HG03159 (cell line): ENCODE measurements around the gene PINK1.
"Not testable (repeated sequence)": the region's sequence is repeated elsewhere in the genome, so short reads cannot be mapped to it uniquely, and the experiment has no call there.

Source experiments
- ATAC-seq: cut with Tn5 transposase; IDR thresholded peaks from one replicate; pipeline ENCODE4 v1.9.1; 2021; ENCODE audit warnings: mild to moderate bottlenecking, moderate library complexity; ENCODE audit not compliant: unreplicated experiment

PINK1 gene

DNA sequence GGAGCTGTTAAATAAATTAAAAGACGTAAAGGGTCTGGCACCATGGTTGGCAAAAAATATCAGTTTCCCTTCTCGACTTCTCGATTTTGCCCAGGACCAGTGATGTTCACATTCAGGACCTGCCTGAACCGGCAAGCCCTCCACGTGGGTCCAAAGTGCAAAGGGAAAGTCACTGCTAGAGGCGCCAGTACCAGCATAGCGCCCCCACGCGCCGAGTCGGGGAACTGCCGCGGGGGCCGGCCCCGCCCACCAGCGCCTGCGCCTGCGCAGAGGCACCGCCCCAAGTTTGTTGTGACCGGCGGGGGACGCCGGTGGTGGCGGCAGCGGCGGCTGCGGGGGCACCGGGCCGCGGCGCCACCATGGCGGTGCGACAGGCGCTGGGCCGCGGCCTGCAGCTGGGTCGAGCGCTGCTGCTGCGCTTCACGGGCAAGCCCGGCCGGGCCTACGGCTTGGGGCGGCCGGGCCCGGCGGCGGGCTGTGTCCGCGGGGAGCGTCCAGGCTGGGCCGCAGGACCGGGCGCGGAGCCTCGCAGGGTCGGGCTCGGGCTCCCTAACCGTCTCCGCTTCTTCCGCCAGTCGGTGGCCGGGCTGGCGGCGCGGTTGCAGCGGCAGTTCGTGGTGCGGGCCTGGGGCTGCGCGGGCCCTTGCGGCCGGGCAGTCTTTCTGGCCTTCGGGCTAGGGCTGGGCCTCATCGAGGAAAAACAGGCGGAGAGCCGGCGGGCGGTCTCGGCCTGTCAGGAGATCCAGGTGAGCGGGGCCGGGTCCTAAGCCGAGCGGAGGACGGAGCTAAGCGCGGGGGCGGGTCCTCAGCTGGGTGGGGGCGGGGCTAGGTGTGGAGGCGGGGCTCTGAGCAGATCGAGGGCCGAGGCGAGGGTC lies at the start of gene PINK1:
PINK1 (plus strand) TSS at position 269 of the 875 bp plus-strand sequence; CDS start at position 360, 91 bp downstream.
- ATAC-seq: peak; percentile 51

DNA sequence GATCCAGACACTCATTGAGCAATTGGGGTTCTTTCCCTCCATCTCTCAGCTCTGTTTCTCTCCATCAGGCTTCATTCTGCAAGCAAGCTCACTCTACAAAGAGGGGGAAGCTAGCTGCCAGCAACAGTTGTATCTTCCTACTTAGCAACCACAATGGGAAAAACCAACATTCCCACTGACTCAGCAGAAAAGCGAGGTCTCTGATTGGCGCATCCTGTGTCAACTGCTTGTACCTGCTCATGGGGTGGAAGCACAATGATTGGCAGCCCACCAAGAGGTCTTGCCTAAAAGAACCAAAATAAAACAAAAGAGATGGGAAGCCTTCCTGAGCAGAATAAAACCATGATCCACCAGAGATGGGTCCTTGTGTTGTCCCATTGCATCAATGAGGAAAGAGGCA lies 48.4 kb upstream of the PINK1 start:
- ATAC-seq: no peak

DNA sequence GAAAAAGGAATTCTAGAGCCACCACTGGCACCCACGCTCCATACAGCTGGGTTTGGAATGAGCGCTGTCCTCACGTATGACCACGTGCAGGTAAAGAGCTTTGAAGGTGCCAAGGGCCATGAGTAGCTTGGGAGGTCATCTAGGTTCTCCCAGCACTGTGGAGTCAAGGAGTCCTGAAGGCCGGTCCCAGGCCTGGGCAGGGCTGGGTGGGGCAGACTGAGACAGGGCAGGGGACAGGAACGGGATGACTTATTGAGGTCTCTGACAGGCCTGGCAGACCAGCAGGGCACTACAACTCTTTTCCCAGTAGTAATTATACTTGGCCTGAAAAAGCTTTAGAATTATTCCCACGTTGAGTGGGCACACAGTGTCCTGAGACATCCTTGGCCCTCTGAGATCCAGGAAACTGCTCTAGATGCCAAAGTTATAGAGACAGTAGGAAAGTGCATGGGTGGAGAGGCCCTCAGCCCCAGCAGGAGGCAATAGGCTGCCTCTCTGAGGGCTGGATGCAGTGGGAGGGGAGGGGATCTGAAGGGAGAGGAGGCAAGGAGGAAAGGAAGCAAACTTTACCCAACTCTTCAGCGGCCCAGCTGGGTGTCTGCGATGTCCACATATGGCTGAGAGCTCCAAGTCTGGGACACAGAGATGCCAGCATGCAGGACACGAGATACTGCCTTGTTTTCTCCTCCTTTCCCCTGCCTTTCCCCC lies 46.2 kb upstream of the PINK1 start:
- ATAC-seq: no peak

DNA sequence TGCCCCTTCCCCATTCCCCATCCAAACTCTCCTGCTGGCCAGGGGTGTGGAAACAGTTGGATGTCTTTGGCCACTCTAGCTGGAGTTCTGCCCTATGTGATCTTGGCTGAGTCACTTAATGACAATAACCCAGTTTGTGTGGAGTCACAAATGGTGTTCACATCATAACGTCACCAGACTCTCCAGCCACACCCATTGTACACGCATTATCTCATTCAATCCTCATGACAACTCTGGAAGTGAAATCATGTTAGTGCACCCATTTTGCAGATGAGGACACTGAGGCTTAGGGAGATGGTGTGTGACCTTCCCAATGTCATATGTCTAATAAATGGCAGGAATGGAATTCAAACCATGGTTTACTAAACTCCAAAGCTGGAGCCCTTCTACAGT lies 45.6 kb upstream of the PINK1 start:
- ATAC-seq: no peak

DNA sequence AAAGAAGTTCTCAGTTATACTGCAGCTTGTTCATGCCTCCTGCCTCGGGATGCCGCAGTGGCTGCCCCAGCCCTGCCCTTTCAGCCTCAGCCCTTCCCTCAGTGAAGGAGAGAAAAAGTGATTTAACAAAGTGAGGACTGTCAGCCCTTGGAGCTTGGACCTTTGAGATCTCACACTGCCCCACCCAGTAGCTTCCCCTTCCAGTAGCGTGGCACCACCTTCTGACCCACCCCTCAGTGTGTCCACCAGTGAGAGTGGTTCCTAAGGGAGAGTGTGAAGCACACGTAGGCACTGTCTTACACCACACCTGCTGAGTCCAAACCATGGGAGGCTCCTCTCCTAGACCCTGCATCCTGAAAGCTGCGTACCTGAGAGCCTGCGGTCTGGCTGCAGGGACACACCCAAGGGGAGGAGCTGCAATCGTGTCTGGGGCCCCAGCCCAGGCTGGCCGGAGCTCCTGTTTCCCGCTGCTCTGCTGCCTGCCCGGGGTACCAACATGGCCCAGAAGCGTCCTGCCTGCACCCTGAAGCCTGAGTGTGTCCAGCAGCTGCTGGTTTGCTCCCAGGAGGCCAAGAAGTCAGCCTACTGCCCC lies 44.5 kb upstream of the PINK1 start, which contains the start of gene CDA:
CDA (plus strand) TSS at position 464 of the 592 bp plus-strand sequence; CDS start at position 497, 33 bp downstream.
- no peak for ATAC-seq

DNA sequence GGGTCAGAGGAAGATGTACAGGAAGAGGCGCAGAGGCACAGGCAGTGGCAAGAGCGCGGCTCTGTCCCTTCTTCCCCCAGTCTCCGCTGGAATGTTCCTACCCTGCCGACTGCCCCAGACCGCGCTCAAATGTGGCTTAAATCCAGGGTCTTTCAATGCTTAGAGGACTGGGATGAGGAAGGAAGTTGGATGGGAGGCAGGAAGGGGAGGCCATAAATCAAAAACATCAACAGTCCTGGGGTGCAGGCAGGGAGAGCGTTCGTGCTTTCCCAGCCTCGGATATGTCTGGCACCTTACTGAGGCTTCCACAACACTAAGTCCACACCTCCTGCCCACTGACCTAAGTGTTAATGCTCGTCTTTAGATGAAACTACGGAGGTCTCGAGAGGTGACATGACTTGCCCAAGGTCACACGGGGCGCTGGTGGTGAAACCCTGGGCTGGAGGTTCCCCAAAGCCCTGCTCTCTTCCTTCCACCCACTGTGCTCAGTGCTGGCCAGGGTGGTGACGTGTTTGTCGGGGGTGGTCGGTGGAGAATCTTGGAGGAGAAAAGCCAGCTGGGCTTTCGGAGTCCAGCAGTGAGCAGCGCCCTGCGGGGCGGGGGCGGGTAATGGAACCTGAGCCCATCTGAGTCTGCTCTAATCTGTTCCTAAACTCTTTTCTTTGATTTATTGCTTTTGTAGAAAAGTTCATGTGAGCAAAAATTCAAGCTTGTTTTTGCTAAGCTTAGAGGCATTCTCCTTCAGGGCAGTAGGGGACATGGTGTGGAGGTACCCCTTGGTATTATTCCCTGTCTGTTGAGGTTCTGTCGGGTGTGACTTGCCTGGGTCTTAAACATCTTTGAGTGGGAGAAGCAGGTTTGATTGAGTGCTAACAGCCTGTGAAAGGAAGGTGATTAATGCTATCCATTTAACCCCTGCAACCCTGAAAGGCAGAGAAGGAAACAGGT lies 43.7 kb upstream of the PINK1 start:
- ATAC-seq: no peak

DNA sequence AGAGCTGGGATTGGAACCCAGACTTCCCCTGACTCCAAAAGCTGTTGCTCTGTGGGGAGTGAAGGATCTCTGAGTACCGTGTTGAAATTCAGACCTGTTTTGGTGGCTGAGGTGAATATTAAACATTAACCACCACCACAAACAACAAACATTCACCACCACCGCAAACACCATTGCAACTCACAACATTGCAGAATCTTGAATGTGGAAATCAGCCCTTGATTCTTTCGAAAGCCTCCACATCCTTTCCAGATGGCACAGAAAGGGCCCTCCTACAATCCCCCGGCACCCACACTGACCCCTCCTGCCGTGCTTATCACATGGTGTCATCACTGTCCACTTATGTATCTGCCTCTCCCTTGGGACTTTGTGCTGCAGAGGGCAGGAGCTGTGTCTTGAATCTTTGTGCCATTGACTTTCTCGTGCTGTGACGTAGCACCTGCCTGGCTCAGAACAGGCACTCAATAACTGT lies 42.9 kb upstream of the PINK1 start:
- ATAC-seq: no peak

DNA sequence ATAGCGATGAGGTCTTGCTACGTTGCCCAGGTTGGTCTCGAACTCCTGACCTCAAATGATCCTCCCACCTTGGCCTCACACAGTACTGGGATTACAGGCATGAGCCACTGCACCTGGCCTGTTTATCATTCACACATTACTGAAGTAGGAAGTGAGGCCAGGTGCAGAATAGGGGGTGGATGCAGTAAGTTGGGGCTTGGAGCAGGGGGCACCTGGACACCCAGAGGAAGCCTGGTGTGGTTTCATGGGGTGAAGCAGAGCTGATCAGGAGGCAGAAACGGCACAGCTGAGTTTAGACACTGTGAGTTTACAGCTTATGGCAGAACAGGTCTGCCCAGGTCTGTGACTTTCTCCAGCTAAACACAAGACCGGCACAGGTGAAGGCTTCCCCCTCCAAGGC lies 39.5 kb upstream of the PINK1 start:
- ATAC-seq: no peak

DNA sequence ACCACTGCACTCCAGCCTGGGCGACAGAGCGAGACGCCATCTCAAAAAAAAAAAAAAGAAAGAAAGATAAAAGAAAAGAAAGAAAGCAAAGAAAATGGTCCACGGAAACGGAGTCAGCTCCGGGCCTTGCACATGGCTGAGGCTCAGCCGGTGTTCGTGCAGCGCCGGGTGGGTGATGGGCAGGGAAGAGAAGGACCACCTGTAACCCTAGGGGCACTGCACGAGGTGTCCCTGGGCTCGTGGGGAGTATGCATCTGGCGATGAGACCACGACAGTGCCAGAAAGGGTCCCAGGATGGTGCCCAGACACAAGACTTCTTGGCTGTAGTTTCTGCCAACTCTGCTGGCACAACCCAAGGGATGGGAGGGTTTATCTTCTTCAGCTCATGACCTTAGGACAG lies 38.5 kb upstream of the PINK1 start:
- ATAC-seq: no peak

DNA sequence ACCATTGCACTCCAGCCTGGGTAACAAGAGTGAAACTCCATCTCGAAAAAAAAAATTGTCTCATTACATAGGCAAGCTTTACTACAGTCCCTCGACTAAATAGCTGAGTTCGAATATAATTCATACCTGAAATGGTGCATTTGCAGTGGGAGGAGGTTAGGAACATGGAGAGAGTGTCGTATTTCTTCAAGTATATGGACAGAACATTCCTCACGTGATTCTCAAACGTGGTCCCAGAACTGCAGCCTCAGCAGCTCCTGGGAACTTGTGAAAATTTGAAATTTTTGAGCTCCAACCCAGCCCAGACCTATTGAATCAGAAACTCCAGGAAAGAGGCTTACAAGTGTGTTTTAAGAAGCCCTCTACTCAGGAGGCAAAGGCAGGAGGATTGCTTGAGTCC lies 37.2 kb upstream of the PINK1 start:
- ATAC-seq: no peak

DNA sequence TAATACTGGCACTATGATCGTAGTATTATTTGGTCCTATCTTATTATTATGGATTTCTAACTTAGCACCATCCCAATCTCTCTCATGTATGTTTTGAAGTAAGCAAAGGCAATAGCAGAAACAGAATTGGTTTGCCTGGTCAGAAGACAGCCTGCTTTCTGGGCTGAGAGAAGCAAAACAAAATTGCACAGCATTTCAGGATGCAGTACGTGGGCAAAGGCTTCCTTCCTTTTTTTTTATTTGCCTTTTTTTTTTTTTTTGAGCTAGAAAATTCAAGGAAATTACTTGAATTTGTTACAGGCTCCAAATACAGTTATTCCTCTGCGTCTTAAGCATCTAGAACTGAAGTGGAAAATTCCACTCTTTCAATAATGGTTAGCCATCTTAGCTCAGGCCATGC lies 35.6 kb upstream of the PINK1 start:
- no peak for ATAC-seq

DNA sequence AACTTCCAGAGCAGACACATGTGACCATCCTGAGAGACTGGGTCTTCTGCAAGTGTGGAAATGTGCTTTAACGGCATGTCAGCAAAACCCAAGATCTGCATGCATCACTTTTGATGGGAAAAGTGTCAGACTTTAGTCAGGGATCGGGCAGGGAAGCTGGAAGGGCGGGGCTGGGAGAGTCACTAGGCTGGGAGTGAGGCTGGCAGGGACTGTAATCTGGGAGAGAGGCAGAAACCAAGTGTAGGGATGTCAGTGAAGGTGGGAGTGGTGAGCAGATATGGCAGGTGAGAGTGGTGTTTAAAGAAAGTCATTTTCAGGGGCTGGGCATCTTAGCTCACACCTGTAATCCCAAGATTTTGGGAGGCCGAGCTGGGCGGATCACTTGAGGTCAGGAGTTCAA lies 33.1 kb upstream of the PINK1 start:
- no peak for ATAC-seq

DNA sequence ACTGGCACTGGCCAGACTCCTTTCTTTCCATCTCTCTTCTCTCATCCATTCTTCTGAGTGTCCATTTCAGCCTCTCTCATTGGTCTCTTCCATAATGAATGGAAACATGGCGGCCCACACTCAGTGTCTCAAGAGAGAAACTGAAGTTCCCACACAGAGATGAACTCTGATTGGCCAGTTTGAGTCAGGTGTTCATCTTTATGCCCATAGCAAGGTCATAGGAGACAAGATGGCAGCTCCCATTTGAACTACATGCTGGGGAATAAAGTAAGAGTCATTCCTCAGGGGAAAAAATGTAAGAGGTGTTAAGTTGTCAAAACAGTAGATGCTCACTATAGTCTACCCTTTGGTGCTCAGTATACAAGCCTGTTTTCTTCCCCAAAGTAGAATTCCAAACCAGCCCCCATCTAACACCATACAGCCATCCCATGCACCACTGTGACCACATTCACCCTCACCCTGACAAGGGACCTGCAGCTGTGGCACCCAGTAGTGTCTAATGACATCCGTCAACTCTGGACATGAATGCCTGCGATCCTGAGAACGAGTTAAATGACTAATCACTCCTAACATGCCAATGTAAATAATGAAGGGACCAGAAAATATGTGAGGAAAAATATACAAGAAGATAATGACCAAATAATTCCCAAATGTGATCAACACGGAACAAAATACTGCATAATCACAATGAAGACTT lies 32.0 kb upstream of the PINK1 start:
- ATAC-seq: no peak

DNA sequence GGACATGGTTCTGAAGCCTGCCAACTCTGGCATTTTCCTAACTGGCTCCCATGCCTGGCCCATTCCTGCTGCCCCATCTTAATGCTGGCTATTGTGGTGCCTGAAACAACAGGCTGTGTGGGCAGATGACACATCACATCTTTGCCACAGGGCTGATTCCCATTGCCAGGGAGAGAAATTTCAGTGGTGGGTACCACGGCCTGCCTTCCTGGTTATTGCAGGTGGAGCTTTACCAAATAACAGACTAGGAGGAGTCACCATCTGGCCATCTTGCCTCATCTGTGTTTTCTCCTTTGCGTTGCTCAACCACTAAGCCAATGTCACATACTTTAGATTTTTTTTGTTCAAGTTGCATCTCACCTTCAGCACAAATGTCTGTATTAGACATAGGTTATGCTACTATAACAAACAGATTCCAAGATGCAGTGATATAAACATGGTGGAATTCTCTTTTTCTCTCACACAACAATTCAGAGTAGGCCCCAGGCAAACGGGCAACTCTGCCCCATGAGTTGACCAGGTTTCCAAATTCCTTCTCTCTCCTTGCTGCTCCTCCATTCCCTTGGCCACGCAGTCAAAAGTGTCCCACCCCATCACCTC lies 30.3 kb upstream of the PINK1 start:
- ATAC-seq: no peak

DNA sequence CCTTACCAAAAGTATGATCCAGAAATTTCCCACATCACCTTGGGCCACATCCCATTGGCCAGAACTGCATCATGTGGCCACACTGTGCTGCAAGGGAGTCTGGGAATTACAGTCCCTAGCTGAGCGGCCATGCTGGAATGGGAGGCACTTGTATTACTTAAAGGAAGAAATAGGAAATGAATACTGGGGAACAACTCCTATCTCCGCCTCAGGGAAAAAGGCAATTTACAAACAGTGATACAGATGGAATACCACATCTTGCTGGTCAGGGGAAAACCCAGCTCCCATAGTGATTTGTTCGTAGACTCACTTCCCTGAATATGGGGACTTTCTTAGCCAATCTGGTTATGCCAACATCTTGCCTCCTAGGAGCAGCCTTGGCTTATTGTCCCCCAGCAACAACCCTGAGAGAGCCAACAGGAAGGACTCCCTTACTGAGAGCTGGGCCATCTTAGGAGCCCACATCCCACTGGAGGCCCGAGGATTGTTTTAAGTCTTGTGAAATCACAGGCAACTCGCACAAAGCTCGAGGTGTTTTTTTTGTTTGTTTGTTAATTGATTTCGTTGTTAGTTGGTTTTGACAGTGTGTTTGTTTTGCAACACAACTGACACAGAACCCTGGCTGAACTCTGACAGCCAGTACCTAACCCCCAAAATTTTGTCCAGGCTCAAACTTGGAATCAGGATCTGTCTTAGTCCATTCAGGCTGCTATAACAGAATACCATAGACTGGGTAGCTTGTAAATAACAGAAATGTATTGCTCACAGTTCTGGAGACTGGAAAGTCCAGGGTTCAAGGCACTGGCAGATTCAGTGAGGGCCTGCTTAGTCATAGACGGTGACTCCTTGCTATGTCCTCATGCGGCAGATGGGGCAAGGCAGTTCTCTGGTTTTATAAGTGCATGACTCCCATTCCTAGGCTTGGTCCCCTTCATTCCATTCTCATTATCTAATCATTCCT lies 29.5 kb upstream of the PINK1 start:
- no peak for ATAC-seq

DNA sequence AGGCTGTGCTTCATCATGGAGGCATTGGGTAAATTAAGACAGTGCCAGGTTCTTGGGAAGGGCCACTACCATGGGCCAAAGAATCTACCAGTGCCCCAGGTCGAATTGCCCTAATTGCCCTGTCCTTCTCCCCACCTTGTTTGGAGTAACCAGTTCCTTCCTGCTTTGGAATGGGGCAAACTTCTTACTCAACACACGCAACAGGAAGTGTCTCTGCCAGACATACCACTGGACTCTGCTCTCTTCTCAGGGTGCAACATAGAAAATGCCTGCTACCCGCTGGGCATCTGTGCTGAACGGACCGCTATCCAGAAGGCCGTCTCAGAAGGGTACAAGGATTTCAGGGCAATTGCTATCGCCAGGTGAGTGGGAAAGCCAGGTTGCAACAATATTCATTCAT lies 28.6 kb upstream of the PINK1 start:
- no peak for ATAC-seq

DNA sequence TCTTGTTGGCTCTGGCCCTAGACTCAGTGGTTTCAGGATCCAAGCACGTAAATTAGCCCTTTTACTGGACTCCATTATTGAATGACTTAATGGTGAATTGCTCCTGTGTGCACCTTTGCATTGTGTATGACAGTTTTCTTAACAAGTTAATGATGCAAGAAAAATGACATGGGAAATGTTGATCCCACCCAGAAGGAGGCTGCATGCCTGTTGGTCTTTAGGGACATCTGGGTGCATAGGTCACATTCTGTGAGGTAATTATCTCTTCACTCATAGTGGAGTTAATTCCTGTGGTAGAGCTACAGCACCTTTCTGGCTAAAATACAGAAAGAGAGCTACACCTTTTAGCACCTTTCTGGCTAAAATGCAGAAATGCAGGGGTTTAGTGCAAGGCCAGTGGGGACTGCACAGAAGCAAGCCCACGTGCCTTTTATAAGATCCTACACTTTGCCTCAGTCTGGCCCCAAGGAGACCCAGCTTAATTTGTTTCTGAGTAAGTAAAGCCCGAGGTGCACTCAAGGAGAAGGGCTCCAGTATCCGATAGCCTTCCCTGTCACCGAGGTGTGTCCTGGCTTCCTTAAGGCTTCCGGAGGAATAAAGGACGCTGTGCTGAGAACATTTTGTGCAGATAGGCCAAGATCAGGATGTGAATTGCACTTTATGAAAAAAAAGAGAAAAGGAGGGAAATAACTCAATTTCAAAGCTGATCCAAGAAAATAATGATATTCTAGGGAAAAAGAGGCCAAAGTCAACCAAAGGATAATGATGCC lies 26.3 kb upstream of the PINK1 start:
- ATAC-seq: not testable (repeated sequence)

DNA sequence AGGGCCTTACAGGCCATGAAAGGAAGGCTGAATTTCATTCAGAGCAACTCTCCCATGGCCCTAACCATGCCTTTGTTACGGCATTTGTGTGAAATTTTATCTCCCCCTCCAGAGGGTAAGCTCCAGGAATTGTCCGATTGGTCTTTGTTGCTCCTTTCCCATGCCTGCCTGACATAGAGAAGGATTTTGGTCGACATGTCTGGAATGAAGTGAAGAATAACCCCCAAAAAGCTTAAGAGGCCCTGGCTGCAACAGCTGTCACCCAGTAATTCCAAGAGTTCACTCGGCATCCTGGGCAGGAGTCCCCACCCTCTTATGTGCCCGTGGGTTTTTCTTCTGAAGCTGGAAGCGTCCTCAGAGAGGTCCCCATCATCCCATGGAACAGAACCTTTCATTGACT lies 23.7 kb upstream of the PINK1 start:
- no peak for ATAC-seq
